Ishikawa (cell line): ENCODE results near the gene OR4D1.

ENCODE experiments used
- CEBPB ChIP-seq: IDR thresholded peaks from 2 replicates; pipeline ENCODE4 v1.6.1; 2012
- CREB1 ChIP-seq: IDR thresholded peaks from 2 replicates; pipeline ENCODE4 v1.6.1; 2012; ENCODE audit warnings: low read depth
- EP300 ChIP-seq: IDR thresholded peaks from 2 replicates; pipeline ENCODE4 v1.6.1; 2012; ENCODE audit warnings: borderline replicate concordance
- FOXM1 ChIP-seq: IDR thresholded peaks from 2 replicates; pipeline ENCODE4 v1.6.1; 2012; ENCODE audit warnings: low read depth, borderline replicate concordance
- RAD21 ChIP-seq: IDR thresholded peaks from 2 replicates; pipeline ENCODE4 v1.6.1; 2012; ENCODE audit warnings: low read depth
- YY1 ChIP-seq: IDR thresholded peaks from 2 replicates; pipeline ENCODE4 v1.6.1; 2012; ENCODE audit warnings: low read depth
- TF ChIP-seq, protein P1 (sequence below): IDR thresholded peaks from 2 replicates; pipeline ENCODE4 v1.6.1; 2012

DNA sequence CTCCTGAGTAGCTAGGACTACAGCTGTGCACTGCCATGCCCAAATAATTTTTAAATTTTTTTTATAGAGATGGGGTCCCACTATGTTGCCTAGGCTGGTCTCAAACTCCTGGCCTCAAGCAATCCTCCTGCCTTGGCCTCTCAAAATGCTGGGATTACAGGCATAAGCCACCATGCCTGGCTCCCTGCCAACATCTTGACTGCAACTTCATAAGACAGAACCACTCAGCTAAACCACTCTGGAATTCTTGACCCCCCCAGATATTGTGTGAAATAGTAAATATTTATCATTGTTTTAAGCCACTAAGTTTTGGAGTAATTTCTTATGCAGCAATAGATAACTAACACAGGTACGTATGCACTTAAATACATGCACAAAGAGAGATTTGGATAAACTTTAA, 39.0 kb upstream of the OR4D1 start:
- TF ChIP-seq, protein P1, sequence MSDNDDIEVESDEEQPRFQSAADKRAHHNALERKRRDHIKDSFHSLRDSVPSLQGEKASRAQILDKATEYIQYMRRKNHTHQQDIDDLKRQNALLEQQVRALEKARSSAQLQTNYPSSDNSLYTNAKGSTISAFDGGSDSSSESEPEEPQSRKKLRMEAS: no peak
- no peak for TF ChIP-seq YY1
- no peak for TF ChIP-seq RAD21
- TF ChIP-seq EP300: no peak
- no peak for TF ChIP-seq FOXM1
- no peak for TF ChIP-seq CREB1
- no peak for TF ChIP-seq CEBPB
